Measurements from ENCODE around the gene ZNF836.

ZNF836 gene

DNA sequence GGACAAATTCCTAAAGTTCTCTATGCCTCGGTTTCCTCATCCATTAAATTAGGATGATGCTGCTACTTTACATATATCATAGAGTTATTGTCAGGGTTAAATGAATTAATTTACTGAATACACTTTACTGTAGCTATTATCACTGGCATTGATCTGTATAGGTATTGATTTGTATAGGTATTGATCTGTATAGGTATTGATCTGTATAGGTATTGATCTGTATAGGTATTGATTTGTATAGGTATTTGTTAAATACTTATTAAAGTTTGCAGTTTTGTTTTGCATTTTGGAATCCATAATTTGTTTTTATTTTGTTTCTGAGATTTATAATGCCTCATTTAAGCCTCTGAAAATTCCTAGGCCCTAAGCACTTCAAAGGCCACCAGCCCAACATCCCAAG lies 16.0 kb upstream of the ZNF836 start:
- no peak for DNase-seq

GRCh38 chr19:52176574-52176973 lies 5.2 kb upstream of the ZNF836 start:
- DNase-seq: peak; percentile 18

GRCh38 chr19:52172347-52172746 lies 926 bp upstream of the ZNF836 start:
- no peak for DNase-seq

GRCh38 chr19:52170863-52171320 lies 529 bp downstream of the ZNF836 start:
- DNase-seq: no peak

GRCh38 chr19:52170304-52170703 lies 1.1 kb downstream of the ZNF836 start:
- peak; percentile 11 for DNase-seq

DNA sequence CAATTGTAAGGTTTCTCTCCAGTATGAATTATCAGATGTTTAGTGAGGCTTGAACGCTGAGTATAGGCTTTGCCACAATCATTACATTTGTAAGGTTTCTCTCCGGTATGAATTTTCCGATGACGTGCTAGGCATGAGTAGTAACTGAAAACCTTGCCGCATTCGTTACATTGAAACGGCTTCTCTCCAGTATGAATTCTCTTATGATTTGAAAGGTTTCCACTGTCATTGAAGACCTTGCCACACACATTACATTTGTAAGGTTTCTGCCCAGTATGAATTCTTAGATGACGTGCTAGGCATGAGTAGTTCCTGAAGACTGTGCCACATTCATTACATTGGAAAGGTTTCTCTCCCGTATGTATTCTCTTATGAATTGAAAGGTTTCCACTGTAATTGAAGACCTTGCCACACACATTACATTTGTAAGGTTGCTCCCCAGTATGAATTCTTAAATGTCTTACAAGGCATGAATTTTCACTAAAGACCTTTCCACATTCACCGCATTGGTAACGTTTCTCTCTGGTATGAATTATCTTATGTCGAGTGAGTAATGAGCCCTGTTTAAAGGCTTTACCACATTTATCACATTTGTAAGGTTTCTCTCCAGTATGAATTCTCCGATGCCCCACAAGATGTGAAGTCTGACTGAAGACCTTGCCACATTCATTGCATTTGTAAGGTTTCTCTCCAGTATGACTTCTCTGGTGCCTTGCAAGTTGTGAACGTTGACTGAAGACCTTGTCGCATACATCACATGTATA lies 15.6 kb downstream of the ZNF836 start:
- no peak for DNase-seq

DNA sequence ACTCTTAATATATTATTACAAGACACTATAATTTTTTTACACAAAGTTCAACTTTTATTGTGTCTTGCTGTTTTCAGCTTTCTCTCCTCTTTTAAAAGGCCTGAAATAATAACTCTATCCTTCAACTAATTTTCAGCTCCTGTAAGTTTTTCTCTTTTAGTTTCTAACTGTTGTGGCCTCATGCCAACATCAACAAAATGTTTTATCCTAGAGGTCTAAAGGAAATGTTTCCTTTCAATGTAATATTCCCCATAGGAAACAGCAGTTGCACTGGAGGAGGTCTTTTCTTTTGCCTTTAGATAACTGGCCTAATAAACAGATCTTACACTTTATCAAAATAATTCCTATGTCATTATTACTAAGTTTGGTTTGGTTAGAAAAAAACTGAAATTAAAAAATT lies 23.2 kb downstream of the ZNF836 start:
- DNase-seq: no peak

DNA sequence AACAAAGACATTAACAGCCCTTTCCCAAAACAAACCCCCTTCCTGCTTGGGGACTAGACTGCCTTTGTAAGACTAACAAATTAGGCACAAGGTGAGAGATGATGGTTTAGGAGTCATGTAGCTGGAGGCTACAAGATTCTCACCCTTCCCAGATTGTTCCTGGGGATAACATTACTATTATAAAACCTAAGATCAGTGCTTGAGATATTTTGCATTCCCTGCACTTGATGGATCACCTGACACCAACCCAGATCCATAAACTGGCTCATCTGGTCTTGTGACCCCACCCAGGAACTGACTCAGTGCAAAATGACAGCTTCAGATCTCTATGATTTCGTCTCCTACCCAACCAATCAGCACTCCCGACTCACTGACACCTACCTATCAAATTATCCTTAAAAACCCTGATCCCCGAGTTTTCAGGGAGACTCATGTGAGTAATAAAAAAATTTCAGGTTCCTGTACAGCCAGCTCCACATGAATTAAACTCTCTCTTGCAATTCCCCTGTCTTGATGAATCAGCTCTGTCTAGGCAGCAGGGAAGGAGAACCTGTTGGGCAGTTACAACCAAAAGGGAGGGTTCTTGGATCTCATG lies 29.3 kb downstream of the ZNF836 start:
- no peak for DNase-seq

- no peak for DNase-seq
These were observed 30.2 kb downstream of the ZNF836 start for GRCh38 chr19:52141203-52141602.

GRCh38 chr19:52140032-52140710 lies 31.2 kb downstream of the ZNF836 start:
- DNase-seq: no peak

- DNase-seq: peak; percentile 97
These were observed 32.0 kb downstream of the ZNF836 start, which contains the start of gene ZNF616 for GRCh38 chr19:52139252-52140031. ZNF616 (minus strand) TSS chr19:52139938; CDS start chr19:52130512, 9,426 bp downstream.

DNA sequence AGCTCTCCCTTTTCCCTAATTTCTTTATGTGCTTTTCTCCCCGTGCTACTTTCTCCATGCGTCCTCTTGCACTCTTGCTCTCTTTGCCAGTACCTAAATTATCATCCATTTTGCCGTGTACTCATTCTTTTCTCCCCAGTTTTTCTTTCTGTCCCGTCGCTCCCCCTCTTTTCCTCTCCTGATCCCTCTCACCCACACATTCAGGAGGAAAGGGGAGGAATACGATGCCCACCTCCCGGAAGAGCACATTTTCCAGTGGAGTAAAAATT lies 32.5 kb downstream of the ZNF836 start:
- DNase-seq: no peak

DNA sequence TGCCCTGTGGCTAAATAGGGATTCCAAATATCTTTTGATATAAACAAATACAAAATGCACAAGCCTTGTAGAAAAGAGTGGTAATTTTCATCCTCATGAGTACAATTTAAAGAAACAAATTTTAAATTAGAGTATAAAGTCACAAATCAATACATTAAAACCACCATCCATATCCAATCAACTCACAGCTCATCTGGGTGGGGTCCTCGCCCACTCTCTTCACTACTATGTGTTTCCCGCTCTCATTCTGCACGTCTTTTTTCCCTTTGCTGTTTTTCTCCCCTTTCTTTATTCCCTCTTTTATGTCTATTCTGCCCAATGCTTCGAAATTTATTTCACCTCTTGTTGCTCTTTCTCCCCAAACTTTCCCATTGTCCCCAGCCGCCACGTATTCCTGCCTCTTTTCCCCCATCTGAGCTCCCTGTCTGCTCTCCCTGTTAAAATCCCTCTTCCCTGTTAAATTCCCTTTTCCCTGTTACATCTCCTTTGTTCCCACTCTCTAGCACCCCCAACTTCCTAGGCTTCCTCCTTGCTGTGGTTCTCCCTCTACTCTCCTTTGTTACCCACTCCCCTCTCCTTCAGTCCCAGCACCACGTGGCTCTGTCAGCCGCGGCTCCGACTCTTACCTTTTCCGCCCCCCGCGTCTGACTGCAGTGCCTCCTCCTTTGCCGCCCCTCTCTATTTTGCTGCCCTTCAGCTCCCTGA lies 33.0 kb downstream of the ZNF836 start:
- no peak for DNase-seq

DNA sequence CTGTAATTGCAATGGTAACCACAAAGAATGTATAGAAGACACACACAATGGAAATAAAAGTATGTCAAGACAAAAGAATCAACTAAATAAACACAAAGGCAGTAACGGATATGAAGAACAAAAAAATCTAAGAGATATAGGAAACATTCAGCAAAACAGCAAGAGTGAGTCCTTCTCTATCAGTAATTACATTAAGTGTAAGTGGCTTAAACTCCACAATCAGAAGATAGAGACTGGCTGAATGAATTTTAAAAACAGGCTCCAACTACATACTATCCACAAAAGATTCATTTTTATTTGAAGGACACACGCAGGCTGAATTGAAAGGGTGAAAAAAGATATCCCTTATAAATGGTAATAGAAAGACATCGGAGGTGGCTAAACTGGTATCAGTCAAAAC lies 51.1 kb downstream of the ZNF836 start:
- no peak for DNase-seq

DNA sequence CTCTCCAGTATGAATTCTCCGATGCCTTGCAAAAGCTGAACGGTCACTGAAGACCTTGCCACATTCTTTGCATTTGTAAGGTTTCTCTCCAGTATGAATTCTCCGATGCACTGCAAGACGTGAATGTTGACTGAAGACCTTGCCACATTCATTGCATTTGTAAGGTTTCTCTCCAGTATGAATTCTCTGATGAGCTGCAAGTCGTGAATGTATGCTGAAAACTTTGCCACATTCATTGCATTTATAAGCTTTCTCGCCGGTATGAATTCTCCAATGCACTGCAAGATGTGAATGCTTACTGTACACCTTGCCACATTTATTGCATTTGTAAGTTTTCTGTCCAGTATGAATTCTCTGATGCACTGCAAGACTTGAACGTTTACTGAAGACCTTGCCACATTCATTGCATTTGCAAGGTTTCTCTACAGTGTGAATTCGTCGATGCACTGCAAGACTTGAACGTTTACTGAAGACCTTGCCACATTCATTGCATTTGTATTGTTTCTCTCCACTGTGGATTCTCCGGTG lies 55.8 kb downstream of the ZNF836 start:
- no peak for DNase-seq

DNA sequence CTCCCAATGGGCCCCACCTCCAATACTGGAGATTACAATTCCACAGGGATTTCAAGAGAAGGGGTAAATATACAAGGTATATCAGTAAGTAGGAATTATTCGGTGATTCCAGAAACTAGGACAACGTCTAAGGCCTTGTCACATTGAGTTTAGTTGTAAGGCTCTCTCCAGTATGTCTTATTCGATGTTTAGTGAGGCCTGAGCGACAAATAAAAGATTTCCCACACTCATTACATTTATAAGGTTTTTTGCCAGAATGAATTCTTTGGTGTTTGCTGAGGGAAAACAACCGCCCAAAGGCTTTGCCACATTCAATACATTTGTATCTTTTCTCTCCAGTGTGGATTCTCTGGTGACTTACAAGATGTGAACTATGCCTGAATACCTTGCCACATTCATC lies 56.7 kb downstream of the ZNF836 start:
- DNase-seq: no peak

DNA sequence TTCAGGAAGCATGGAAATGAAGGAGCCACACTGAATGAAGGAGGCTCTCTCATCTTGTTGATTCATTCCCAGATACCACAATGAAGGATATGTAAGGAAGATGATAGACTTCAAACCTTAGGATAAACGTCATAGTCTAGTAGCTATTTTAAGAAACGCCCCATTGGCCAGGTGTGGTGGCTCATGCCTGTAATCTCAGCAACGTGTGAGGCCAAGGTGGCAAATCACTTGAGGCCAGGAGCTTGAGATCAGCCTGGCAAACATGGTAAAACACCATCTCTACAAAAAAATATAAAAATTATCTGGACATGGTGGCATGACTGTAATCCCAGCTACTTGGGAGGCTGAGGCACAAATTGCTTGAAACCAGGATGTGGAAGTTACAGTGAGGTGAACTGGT lies 58.8 kb downstream of the ZNF836 start:
- no peak for DNase-seq

DNA sequence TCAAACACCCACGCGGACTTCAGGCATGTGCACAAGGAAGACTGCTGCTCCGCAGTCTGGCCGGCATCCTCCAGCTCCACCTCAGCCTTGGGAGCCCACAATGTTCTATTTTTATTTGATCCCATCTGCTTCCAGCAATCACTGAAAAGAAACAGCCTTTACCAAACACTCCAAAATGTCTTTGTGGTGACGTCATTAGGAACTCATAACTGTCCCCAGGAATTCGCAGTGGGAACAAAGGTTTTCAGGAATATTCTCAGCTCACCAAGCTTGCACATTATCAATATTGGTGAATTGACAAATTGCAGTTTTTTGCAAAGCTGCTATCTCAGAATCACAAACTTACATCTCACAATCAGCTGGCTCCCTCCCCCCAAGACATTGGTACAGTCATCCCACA lies 60.6 kb downstream of the ZNF836 start:
- no peak for DNase-seq
